Uterus (tissue), 2 donors: ENCODE results near the gene KCNMA1.

Experiments
- POLR2A ChIP-seq, 2 donors: fragments of 450-650 bp; IDR thresholded peaks; one replicate each; pipeline ENCODE4 v1.6.1; 2016; ENCODE audit warnings: antibody characterized with exemption in 2 of 2, mild to moderate bottlenecking in 1 of 2, moderate library complexity in 1 of 2
- TF ChIP-seq, protein P1 (sequence below), 4 experiments: fragments of 200-600 bp in 2 of 4; fragments of 450-650 bp in 2 of 4; sonication (generic) in 2 of 4; IDR thresholded peaks; one replicate each; pipeline ENCODE4 v1.5.1; 2016 to 2019; ENCODE audit warnings: antibody characterized with exemption in 4 of 4, mild to moderate bottlenecking in 2 of 4, moderate library complexity in 1 of 4

GRCh38 chr10:77597560-77597959, 40.0 kb downstream of the KCNMA1 start:
- TF ChIP-seq POLR2A (IDR thresholded peaks at IDR 0.05): no peak
- TF ChIP-seq, protein P1, sequence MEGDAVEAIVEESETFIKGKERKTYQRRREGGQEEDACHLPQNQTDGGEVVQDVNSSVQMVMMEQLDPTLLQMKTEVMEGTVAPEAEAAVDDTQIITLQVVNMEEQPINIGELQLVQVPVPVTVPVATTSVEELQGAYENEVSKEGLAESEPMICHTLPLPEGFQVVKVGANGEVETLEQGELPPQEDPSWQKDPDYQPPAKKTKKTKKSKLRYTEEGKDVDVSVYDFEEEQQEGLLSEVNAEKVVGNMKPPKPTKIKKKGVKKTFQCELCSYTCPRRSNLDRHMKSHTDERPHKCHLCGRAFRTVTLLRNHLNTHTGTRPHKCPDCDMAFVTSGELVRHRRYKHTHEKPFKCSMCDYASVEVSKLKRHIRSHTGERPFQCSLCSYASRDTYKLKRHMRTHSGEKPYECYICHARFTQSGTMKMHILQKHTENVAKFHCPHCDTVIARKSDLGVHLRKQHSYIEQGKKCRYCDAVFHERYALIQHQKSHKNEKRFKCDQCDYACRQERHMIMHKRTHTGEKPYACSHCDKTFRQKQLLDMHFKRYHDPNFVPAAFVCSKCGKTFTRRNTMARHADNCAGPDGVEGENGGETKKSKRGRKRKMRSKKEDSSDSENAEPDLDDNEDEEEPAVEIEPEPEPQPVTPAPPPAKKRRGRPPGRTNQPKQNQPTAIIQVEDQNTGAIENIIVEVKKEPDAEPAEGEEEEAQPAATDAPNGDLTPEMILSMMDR (IDR thresholded peaks at IDR 0.05): no peak
